Astrocyte of the spinal cord (primary cell): ENCODE data around the gene TH.

Experiments
- DNase-seq: peaks from one replicate; pipeline ENCODE4 v3.0.0; 2011; ENCODE audit warnings: low read depth, low spot score
- H3K4me3 ChIP-seq: 2 replicates; pipeline ENCODE4 v1.5.1; 2011; ENCODE audit warnings: low read depth, mild to moderate bottlenecking, low read length, moderate library complexity
- in situ Hi-C: cut with HindIII; loops from 2 replicates; pipeline ENCODE4 v1.10.0; 2017; ENCODE audit warnings: low sequenced_read_pairs
- TF ChIP-seq, protein P1 (sequence below): IDR thresholded peaks from 2 replicates; pipeline ENCODE4 v1.5.1; 2012; ENCODE audit warnings: low read depth, mild to moderate bottlenecking, low read length, inconsistent platforms

The TH gene

GRCh38 chr11:2123628-2123960 is 48.0 kb downstream of the TH start:
- in situ Hi-C loops, result no loop called here
- no peak for DNase-seq
- TF ChIP-seq, protein P1, sequence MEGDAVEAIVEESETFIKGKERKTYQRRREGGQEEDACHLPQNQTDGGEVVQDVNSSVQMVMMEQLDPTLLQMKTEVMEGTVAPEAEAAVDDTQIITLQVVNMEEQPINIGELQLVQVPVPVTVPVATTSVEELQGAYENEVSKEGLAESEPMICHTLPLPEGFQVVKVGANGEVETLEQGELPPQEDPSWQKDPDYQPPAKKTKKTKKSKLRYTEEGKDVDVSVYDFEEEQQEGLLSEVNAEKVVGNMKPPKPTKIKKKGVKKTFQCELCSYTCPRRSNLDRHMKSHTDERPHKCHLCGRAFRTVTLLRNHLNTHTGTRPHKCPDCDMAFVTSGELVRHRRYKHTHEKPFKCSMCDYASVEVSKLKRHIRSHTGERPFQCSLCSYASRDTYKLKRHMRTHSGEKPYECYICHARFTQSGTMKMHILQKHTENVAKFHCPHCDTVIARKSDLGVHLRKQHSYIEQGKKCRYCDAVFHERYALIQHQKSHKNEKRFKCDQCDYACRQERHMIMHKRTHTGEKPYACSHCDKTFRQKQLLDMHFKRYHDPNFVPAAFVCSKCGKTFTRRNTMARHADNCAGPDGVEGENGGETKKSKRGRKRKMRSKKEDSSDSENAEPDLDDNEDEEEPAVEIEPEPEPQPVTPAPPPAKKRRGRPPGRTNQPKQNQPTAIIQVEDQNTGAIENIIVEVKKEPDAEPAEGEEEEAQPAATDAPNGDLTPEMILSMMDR, result no peak
- no peak overlapping the region for H3K4me3 ChIP-seq

- no peak overlapping the region for H3K4me3 ChIP-seq
- DNase-seq, result no peak
- TF ChIP-seq, protein P1, result peak; percentile 13
- in situ Hi-C loops, result no loop called here
Observed at GRCh38 chr11:2122907-2123627, 48.5 kb downstream of the TH start.

- in situ Hi-C loops, result no loop called here
- no peak overlapping the region for H3K4me3 ChIP-seq
- peak; percentile 78 for DNase-seq
- TF ChIP-seq, protein P1, result no peak
Observed at GRCh38 chr11:2122222-2122906, 49.3 kb downstream of the TH start.

- no peak overlapping the region for H3K4me3 ChIP-seq
- DNase-seq, result no peak
- in situ Hi-C loops, result no loop called here
- TF ChIP-seq, protein P1, result no peak
Observed at GRCh38 chr11:2121227-2122130, 50.1 kb downstream of the TH start.

GRCh38 chr11:2120359-2121100 is 51.1 kb downstream of the TH start:
- H3K4me3 ChIP-seq, result no peak overlapping the region
- TF ChIP-seq, protein P1, result no peak
- no peak for DNase-seq
- in situ Hi-C loops, result no loop called here

DNA sequence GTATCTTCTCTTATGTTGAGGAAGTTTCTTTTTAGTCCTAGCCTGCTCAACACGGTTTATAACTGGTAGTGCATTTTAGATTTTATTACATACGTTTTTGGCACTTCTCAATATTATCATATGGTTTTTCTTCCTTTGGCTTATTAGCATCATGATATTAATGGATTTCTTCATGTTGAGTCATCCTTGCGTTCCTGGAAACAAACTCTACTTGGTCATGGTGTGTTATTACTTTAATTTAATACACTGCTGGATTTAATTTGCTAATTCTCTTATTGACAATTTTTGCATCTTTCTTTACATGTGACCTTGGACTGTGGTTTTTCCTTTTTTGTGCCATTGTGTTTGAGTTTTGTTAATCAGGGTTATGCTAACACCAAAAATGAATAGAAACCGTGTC is 52.9 kb downstream of the TH start:
- in situ Hi-C loops, result no loop called here
- no peak overlapping the region for H3K4me3 ChIP-seq
- DNase-seq, result no peak
- TF ChIP-seq, protein P1, result no peak
